DMS 273 treated with DMSO at 0.1 percent for 48 hours (cell line): ENCODE measurements around the gene NOXA1.
"Not testable (repeated sequence)": the region's sequence is repeated elsewhere in the genome, so short reads cannot be mapped to it uniquely, and the experiment has no call there.

Experiments used
- DNase-seq: peaks from one replicate; lab custom pipeline; 2025; lab: John Stamatoyannopoulos, UW

NOXA1 gene

DNA sequence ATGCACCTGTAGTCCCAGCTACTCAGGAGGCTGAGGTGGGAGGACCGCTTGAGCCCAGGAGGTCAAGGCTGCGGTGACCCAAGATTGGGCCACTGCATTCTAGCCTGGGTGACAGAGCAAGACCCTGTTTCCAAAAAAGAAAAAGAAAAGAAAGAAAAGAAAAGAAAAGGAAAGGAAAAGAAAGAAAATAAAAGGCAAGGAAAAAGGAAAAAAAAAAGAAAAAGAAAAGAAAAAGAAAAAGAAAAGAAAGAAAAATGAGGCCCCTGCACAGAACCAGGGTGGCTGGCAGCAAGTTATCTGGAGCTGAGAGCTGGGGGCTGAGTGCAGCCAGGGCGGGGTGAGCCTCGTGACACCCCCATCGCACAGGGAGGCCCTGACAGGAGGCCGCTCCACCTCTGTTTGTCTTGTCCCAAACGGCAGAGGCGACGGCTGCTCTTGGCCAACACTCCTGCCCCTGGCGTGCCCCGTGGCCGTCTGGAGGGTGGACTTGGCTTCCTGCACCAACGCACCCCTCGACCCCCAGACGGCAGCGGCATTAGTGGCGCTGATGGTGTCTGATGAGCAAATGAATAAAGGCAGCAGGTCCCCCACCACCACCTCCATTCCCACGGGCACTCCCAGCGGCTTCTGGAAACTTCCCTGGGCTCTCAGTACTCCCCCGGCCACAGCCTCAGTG, 17.0 kb upstream of the NOXA1 start:
- no peak for DNase-seq

- DNase-seq = peak; percentile 14
These were observed 16.2 kb upstream of the NOXA1 start for GRCh38 chr9:137406876-137407589.

DNA sequence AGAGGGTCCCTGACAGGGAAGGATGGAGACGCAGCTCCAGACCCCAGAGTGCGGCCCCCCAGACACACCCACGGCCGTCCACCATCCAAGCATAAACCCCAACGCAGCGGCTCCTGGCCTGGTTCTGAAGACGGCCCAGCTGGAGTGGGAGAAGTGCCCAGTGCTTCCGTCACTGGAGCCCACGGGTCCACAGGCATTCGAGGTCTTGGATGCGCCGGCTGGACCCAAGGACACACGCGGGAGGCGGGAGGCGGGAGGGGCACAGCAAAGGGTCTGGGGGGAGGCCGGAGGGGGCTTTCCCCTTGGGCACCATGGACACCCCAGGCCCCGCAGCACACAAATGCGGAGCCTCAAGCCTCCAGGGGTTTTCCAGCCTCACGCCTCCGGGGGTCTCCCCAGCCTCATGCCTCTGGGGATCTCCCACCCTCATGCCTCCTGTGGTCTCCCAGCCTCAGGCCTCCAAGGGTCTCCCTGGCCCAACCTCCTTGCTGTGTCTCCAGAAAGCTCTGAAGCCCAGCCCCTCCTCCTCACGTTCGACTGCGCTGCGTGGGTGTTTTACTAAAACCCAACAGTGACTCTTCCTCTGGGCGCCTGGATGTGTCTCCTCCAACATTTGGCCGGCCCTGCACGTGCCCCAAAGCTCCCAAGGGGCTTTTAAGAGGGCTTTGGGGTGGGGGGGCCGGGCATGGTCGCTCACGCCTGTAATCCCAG, 15.4 kb upstream of the NOXA1 start:
- no peak for DNase-seq

DNA sequence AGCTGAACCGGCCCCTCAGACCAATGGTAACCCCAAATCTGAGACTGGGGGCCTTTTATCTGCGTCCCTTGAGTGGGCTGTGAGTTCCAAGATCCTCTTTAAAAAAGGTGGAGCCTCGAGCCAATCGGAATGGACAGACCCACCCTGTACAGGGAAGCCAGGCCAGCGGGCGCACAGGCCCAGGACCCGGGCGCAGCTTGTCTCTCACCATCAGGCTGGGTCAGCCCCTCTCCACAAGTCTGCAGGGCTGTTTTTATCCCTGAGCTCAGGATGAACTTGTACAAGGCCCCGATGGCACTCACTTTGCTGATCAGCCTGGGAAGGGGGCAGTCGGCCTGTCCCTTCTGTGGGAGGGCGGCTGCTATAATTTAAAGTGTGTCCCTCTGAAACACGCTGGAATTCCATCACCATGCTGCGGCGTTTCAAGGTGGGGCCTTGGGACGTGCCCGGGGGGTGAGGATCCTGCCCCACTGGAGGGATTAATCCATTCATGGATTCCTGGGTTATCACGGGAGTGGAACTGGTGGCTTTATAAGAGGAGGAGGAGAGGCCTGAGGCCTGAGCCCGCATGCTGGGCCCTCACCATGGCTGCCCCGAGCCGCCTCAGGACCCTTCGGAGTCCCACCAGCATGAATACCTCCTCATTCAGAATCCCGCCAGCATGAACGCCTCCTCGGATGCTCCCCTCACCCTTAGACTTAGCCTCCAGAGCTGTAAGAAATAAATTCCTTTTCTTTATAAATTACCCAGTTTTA, 14.4 kb upstream of the NOXA1 start:
- DNase-seq = no peak

DNA sequence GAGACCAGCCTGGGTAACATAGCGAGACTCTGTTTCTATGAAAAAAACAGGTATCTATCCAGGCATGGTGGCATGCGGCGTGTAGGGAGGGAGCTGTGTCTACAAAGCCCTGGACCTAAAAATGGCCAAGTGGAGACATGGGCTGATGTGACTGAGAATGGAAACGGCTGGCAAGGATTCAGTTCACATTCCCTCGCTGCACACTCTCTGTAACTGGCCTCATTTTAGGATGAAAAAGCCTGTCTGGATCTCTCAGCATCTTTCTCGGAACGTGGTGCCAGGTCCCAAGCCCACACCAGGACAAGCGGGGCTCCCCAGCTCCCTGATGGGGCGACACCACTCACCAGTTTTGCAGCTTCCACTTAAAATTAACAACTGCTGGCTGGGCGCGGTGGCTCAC, 13.7 kb upstream of the NOXA1 start:
- DNase-seq = no peak

DNA sequence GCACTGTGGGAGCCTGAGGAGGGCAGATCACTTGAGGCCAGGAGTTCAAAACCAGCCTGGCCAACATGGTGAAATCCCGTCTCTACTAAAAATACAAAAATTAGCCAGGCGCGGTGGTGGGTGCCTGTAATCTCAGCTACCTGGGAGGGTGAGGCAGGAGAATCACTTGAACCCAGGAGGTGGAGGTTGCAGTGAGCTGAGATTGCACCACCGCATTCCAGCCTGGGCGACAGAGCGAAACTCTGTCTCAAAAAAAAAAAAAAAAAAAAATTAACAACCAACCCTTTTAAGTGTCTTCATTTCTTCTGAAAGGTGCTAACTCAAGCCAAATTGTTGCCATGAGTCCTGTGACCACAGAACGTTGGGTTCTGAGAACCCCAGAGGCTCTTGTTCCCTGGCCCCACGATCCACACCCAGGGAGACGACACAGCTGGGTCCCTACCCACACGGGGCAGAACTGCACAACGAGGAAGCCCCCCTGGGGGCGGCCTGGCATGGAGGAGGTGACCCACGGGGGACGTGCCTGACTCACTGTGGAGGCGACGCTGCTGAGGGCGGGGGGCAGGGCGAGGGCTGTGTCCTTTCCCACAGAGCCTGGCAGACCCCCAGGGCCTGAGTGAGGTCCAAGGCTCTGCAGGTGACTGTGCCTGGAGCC, 12.8 kb upstream of the NOXA1 start:
- DNase-seq = not testable (repeated sequence)

- no peak for DNase-seq
These were observed 12.3 kb upstream of the NOXA1 start for GRCh38 chr9:137410891-137411249.

- no peak for DNase-seq
These were observed 11.9 kb upstream of the NOXA1 start for GRCh38 chr9:137411260-137411644.

DNA sequence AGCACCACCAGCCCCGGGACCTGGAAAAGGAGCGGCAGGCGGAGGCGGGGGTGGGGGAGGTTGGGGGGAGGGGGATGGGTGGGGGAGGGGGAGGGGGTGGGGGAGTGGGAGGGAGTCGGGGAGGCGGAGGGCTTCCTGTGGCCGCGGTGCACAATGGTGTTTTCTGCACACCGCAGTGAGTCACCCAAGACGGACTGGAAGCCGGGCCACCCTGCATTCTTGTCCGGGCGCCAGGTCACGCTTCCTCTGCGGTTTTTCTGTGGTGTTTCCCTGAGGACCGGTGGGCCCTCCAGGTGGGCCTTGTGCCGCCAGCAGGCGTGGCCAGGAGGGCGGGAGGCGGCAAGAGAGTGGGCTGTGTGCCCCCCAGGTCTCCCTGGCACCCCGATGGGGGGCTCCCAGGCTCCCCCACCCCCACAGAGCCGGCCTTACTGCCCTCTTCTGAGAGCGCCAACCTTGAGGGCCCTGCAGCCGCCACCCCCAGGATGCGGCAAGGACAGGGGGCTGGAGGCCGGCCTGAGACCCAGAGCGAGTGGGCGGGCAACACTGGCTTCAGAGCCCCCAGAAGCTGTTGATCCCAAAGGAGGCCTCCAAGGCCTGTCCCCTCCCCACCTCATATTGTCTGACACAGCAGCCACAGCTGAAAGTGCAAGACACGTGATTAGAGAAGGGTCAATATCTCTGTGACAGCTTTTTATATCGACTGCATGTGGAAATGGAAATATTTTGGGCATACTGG, 11.4 kb upstream of the NOXA1 start:
- no peak for DNase-seq

- DNase-seq = no peak
These were observed 10.8 kb upstream of the NOXA1 start for GRCh38 chr9:137412431-137412830.

DNA sequence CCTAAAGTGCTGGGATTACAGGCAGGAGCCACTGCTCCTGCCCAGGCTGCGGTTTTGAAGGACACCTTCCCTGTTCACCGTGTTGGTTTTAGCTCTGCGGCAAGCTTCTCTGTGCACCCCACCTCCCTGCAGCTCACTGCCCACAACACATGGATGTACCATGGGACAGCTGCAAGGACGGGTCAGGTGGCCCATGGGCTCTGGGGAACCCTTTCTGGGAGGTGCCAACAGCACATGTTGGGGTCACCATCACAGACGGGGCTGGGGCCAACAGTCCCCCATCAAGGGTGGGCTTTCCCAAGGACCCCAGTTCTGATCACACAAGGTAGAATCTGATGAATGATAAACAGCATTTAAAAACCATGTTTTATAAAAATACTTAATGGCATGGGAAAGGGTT, 7.7 kb upstream of the NOXA1 start:
- DNase-seq = no peak

- DNase-seq = no peak
These were observed 7.1 kb upstream of the NOXA1 start for GRCh38 chr9:137416006-137416562.

DNA sequence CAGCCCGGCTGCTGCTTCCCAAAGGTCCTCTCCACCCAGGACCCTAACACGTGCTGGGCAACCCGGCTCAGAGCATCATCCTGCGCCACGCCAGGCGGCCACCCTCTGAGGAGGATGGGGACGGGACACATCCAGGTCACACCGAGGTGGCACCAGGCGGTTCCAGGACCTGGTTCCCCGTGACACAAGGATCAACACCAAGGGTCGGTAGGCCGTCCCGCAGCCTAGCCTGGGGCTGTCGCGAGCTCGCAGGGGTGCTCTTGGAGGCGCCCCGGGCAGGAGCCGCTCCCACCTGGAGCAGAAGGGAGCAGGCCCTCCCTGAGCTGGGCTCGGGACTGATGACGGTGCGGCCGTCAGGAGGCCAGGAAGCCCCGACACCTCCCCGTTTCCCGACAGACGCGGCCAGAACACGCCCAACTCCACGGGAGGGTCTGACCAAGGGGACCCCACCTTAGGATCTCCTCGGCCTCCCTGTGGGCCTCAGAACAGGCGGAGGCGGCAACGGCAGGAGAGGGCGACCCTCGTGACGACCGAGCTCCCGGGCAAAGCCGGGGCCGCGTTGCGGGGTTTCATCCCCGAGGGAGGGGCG, 6.5 kb upstream of the NOXA1 start:
- DNase-seq = no peak

DNA sequence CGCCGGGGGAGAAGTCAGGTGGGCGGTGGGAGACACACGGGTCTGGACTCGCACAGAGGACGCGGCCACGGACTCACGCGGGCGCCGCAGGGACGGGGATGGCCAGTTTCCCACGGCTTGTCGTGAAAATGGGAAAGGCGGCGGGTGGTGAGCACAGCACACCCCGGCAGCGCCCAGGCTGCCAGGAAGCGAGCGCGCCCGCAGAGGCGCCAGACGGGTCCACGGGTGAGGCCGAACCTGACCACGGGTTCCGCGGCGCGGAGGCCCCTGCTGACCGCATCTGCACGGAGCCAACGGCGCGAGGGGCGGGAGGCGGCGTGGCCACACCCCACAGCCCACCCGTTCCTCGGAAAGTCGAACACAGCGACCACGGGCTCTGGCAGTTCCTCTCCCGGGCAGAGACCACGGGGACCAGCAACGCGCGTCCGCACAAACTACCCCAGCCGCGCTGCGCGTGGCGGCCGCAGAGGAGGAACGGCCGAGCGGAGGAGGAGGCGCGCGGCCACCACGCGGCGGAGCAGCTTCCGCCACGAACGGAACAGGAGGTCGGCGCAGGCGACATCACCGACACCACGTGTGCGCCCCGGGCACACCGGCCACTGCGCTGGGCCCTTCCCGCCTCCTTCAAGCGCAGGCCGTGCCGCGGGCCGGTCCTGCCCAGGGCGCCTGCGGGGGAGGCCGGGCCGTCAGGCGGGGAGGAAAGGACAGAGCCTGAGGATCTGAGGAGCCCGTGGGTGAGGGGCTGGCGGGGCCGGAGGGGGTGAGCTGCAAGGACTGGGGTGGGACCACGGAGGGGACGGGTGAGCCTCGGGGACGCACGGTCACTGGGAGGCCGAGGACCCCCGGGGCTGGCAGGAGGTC, 5.8 kb upstream of the NOXA1 start:
- no peak for DNase-seq

- DNase-seq = no peak
These were observed 1.2 kb upstream of the NOXA1 start for GRCh38 chr9:137421838-137422603.

- DNase-seq = no peak
These were observed 510 bp downstream of the NOXA1 start for GRCh38 chr9:137423514-137424291.

DNA sequence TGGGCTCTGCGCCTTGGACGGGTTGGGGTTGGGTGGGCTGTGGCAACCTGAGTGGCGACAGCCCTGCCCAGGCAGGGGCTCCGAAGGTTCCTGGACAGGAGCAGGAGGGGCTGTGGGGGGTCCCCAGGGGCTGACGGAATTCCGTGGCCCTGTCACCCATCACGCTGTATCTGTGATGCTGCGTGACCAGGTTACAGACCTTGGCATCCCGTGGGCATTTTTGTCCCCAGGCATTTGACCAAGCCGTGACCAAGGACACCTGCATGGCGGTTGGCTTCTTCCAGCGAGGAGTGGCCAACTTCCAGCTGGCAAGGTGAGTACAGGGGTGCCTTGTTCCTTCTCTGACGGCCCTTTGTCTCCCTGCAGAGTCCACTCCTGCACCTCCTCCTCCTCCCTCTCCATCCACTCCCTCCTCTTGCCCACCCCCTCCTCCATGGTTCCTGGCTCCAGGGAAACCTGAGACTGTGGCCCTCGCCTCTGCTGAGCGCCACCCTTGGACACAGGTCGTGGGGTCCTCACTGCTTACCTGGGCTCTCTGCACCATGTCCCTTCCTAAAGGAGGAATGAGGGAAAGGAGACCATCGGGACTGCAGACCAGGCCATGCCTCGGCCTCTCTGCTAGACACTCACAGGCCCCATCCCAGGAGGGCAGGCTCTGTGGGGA, 3.0 kb downstream of the NOXA1 start:
- DNase-seq = no peak
